RWPE2 (cell line): ENCODE measurements around the gene GLB1L3.

Experiments
- ATAC-seq: fragments of 200-7000 bp; cut with Tn5 transposase; 3 replicates; pipeline ENCODE4 v1.9.1; 2021; ENCODE audit warnings: low read depth
- DNase-seq: peaks from one replicate; pipeline ENCODE4 v3.0.0-alpha.2; 2020; ENCODE audit warnings: low spot score
- H3K27ac ChIP-seq: fragments of 450-650 bp; 2 replicates; pipeline ENCODE4 v1.5.1; 2017; ENCODE audit warnings: mild to moderate bottlenecking; ENCODE audit not compliant: poor library complexity, severe bottlenecking
- H3K27me3 ChIP-seq: fragments of 250-450 bp; sonication (Bioruptor Pico); 2 replicates; pipeline ENCODE4 v1.5.1; 2021; ENCODE audit warnings: mild to moderate bottlenecking, moderate library complexity; ENCODE audit not compliant: insufficient read depth, poor library complexity, severe bottlenecking
- H3K36me3 ChIP-seq: fragments of 250-450 bp; sonication (Bioruptor Pico); 2 replicates; pipeline ENCODE4 v1.5.1; 2020; ENCODE audit warnings: low read depth, mild to moderate bottlenecking, moderate library complexity
- H3K4me1 ChIP-seq: fragments of 250-450 bp; sonication (Bioruptor Pico); 2 replicates; pipeline ENCODE4 v1.5.1; 2021; ENCODE audit warnings: mild to moderate bottlenecking, moderate library complexity; ENCODE audit not compliant: insufficient read depth, poor library complexity, severe bottlenecking
- H3K4me3 ChIP-seq: fragments of 250-450 bp; sonication (Bioruptor Pico); 2 replicates; pipeline ENCODE4 v1.5.1; 2021; ENCODE audit warnings: mild to moderate bottlenecking, moderate library complexity; ENCODE audit not compliant: severe bottlenecking
- H3K9me3 ChIP-seq: fragments of 250-450 bp; sonication (Bioruptor Pico); 2 replicates; pipeline ENCODE4 v1.5.1; 2021; ENCODE audit warnings: mild to moderate bottlenecking, moderate library complexity; ENCODE audit not compliant: severe bottlenecking
- TF ChIP-seq, protein P1 (sequence below): fragments of 450-650 bp; IDR thresholded peaks from one replicate; pipeline ENCODE4 v1.5.1; 2017; ENCODE audit warnings: mild to moderate bottlenecking, moderate library complexity; ENCODE audit not compliant: poor library complexity, severe bottlenecking

GLB1L3 gene

DNA sequence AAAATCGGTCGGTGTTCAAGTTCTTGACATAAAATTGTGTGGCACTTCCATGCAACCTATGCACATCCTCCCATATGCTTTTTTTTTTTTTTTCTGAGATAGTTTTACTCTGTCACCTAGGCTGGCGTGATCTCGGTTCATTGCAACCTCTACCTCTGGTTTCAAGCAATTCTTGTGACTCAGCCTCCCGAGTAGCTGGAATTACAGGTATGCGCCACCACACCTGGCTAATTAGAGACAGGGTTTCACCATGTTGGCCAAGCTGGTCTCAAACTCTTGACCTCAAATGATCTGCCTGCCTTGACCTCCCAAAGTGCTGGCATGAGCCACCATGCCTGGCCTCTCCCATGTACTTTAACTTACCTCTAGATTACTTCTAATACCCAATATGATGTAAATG lies 15.0 kb downstream of the GLB1L3 start:
- no peak for ATAC-seq
- no peak for DNase-seq
- Histone ChIP-seq H3K27ac (no peak overlapping the region), H3K36me3 (no peaks in the 10 kb centered on the region), H3K27me3 (no peaks in the 10 kb centered on the region), H3K4me3 (no peak overlapping the region), H3K4me1 (no peaks in the 10 kb centered on the region), H3K9me3 (no peaks in the 10 kb centered on the region)
- TF ChIP-seq, protein P1, sequence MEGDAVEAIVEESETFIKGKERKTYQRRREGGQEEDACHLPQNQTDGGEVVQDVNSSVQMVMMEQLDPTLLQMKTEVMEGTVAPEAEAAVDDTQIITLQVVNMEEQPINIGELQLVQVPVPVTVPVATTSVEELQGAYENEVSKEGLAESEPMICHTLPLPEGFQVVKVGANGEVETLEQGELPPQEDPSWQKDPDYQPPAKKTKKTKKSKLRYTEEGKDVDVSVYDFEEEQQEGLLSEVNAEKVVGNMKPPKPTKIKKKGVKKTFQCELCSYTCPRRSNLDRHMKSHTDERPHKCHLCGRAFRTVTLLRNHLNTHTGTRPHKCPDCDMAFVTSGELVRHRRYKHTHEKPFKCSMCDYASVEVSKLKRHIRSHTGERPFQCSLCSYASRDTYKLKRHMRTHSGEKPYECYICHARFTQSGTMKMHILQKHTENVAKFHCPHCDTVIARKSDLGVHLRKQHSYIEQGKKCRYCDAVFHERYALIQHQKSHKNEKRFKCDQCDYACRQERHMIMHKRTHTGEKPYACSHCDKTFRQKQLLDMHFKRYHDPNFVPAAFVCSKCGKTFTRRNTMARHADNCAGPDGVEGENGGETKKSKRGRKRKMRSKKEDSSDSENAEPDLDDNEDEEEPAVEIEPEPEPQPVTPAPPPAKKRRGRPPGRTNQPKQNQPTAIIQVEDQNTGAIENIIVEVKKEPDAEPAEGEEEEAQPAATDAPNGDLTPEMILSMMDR = no peak

DNA sequence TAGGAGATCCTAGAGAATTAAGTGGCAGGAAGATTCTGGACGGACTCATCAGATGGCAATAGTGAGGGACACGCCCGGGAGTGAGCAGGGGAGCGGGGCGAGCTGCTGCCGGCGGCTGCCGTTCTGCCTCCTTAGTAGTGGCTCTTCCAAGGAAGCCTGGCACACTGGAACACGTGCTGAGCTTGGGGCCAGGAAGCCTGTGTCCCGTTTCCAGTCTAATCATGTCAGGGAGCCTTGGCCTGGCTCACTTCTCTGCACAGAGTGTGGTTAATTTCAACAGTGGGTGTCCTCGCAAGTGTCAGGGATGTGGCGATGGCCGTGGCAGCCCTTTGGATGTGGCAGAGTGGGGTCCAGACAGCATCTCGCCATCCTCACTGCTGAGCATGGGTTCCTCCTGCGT lies 16.5 kb downstream of the GLB1L3 start:
- Histone ChIP-seq H3K4me3 (no peak overlapping the region), H3K36me3 (no peaks in the 10 kb centered on the region), H3K27me3 (no peaks in the 10 kb centered on the region), H3K4me1 (no peaks in the 10 kb centered on the region), H3K9me3 (no peaks in the 10 kb centered on the region), H3K27ac (no peak overlapping the region)
- TF ChIP-seq, protein P1 = no peak
- DNase-seq (no peak), ATAC-seq (no peak)

DNA sequence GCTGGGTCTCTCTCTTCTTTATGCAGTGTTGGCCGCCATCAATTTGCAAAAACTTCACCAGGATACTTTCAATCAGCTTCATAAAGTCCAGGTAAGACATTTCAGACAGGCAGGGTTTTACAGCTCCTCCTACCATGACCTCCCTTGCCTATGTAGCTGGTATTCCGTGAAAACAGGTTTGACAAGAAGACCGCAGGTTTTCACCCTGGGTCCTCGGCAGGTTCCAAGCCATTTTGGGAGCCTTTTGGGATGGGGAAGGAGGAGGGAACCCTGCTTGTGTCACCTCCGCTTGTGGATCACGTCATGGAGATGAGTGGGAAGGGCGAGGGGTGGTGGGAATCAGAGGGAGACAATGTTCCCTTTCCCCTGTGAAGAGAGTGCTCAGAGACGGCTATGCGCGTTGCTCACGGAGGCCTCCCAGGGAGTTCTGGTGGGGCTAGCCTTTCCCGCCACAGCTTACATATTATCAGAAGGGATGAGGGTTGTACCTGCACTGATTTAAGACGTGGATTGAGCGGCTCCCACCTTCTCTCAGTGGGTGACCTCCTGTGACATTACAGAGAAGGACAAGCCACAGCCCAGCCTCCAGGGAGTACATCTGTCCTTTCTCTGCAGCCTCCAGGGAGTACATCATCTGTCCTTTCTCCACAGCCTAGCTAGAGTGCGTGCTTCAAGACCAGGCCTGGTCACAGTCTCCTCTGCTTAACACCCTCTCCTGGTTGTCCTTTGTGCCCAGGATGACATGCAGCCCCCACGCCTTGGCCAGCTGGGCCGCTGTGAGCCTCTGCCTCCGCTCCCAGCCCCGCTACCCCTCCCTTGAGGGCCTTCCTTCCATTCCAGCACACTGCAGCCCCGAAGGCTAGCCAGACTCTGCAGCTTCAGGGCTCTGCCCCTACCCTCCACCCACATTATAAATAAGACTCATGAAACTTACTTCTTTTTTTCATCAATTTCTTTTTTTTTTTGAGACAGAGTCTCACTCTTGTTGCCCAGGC lies 17.2 kb downstream of the GLB1L3 start:
- no peaks in the 10 kb centered on the region for H3K36me3 ChIP-seq
- H3K27me3 ChIP-seq = no peaks in the 10 kb centered on the region
- no peak for DNase-seq
- H3K9me3 ChIP-seq = no peaks in the 10 kb centered on the region
- no peak for ATAC-seq
- H3K27ac ChIP-seq = no peak overlapping the region
- TF ChIP-seq, protein P1 = no peak
- no peak overlapping the region for H3K4me3 ChIP-seq
- no peaks in the 10 kb centered on the region for H3K4me1 ChIP-seq

DNA sequence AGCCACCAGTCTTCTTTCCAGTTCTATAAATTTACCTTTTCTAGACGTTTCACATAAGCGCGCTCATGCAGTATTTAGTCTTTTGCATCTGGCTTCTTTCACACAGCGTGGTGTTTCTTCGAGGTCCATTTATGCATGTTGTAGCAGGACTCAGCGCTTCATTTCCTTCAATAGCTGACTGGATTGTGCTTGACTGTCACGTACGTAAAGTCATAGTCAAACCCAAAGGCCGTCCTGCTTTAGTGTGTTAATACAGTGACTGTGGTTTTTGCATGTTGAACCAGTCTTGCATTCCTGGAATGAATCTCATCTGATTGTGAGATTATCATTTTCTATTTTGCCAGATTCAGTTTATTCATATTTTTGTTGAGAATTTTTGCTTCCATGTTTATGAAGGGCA lies 18.5 kb downstream of the GLB1L3 start:
- TF ChIP-seq, protein P1 = no peak
- H3K27ac ChIP-seq = no peak overlapping the region
- ATAC-seq (no peak), DNase-seq (no peak)
- H3K9me3 ChIP-seq = no peaks in the 10 kb centered on the region
- H3K36me3 ChIP-seq = no peaks in the 10 kb centered on the region
- H3K4me3 ChIP-seq = no peak overlapping the region
- no peaks in the 10 kb centered on the region for H3K27me3 ChIP-seq
- no peaks in the 10 kb centered on the region for H3K4me1 ChIP-seq

DNA sequence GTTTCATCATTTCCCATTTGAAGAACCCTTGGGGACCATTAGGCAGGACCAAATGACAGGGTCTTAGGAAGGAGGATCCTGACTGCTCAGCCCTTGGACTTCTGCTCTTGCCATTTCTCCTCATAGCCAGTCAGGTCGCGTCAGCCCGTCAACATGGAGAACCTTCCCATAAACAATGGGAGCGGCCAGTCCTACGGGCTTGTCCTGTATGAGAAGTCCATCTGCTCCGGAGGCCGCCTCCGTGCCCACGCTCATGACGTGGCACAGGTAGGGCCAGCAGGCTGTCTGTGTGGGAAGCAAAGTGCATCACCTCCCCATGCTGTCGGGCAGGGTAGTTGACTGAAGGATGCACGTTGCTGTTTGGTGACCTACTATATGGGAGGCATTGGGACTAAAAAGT lies 36.0 kb downstream of the GLB1L3 start:
- no peaks in the 10 kb centered on the region for H3K9me3 ChIP-seq
- TF ChIP-seq, protein P1 = no peak
- H3K4me1 ChIP-seq = no peaks in the 10 kb centered on the region
- peaks cover 7% of the 10 kb centered on the region for H3K27me3 ChIP-seq
- no peak overlapping the region for H3K4me3 ChIP-seq
- DNase-seq = no peak
- no peak overlapping the region for H3K27ac ChIP-seq
- ATAC-seq = no peak
- H3K36me3 ChIP-seq = no peaks in the 10 kb centered on the region
